Bronchial epithelial cell (primary cell): Measurements from ENCODE around the gene PLXNA1. TPM values are rescaled to one million over a fixed set of nuclear protein-coding genes. Genes with fewer than 3 reads are reported as not detected.
A peak's percentile ranks its signal among the peaks of the same experiment; 100 is the strongest.

Experiments used
- DNase-seq: peaks from one replicate; pipeline ENCODE4 v3.0.0-alpha.2; 2010; ENCODE audit warnings: low read depth
- FAIRE-seq: peaks from 2 replicates; lab custom pipeline; 2011; peaks lifted over from hg19 to GRCh38; lab: Jason Lieb, UNC
- H3K27me3 ChIP-seq: 2 replicates; pipeline ENCODE4 v1.5.1; 2011; ENCODE audit warnings: low read length; ENCODE audit not compliant: control insufficient read depth, insufficient read depth
- H3K36me3 ChIP-seq: 2 replicates; pipeline ENCODE4 v1.5.1; 2011; ENCODE audit warnings: low read length; ENCODE audit not compliant: control insufficient read depth, insufficient read depth
- H3K4me3 ChIP-seq: 2 replicates; pipeline ENCODE4 v1.5.1; 2011; ENCODE audit warnings: mild to moderate bottlenecking, low read depth, low read length, control low read depth
- total RNA-seq: library from RNA; depleted of rRNA; stranded (reverse); fragments of >200 nt; gene quantifications from 2 replicates; pipeline ENCODE4 v1.2.1, GENCODE V29; 2014
- TF ChIP-seq, protein P1 (sequence below): IDR thresholded peaks from 2 replicates; pipeline ENCODE4 v1.5.1; 2011; ENCODE audit warnings: mild to moderate bottlenecking, moderate library complexity, low read length, control low read depth, inconsistent platforms; ENCODE audit not compliant: insufficient read depth, severe bottlenecking

The PLXNA1 gene
- total RNA-seq, 1 donor from 2014 or later = 53.4 TPM

DNA sequence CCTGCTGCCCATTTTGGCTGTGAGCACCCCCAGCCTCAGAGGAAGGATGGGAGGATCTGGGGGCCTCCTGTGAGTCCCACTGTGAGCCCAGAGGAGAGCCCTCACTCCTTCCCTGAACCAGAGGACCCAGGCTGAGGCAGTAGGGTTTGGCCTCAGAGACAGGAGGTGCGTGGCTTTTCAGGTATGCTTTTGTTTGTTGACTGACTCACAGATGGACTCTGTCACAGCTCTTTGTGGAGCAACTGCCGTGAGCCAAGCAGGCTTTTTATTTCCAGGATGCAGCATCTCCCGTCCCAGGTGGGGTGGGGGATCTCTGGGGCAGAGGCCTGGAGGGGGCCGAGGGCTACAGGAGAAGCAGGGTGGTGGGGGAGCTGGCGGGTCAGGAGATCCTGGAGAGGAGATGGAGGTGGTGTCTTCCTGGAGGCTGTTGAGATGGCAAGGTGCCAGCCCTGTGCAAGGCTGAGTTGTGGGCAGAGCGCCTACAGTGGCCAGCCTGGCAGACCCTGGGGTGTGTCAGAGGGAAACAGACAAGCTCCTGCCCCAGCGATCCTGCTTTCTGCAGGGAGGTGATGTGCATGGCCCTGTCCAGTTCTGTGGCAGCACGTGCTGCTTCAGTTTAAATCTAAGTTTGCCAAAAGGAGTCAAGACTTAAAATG is 24.0 kb downstream of the PLXNA1 start:
- DNase-seq (peak; percentile 77), FAIRE-seq (peak; percentile 88)
- H3K36me3 ChIP-seq = peaks cover 47% of the 10 kb centered on the region
- TF ChIP-seq, protein P1, sequence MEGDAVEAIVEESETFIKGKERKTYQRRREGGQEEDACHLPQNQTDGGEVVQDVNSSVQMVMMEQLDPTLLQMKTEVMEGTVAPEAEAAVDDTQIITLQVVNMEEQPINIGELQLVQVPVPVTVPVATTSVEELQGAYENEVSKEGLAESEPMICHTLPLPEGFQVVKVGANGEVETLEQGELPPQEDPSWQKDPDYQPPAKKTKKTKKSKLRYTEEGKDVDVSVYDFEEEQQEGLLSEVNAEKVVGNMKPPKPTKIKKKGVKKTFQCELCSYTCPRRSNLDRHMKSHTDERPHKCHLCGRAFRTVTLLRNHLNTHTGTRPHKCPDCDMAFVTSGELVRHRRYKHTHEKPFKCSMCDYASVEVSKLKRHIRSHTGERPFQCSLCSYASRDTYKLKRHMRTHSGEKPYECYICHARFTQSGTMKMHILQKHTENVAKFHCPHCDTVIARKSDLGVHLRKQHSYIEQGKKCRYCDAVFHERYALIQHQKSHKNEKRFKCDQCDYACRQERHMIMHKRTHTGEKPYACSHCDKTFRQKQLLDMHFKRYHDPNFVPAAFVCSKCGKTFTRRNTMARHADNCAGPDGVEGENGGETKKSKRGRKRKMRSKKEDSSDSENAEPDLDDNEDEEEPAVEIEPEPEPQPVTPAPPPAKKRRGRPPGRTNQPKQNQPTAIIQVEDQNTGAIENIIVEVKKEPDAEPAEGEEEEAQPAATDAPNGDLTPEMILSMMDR = no peak
- no peaks in the 10 kb centered on the region for H3K27me3 ChIP-seq
- no peak overlapping the region for H3K4me3 ChIP-seq

DNA sequence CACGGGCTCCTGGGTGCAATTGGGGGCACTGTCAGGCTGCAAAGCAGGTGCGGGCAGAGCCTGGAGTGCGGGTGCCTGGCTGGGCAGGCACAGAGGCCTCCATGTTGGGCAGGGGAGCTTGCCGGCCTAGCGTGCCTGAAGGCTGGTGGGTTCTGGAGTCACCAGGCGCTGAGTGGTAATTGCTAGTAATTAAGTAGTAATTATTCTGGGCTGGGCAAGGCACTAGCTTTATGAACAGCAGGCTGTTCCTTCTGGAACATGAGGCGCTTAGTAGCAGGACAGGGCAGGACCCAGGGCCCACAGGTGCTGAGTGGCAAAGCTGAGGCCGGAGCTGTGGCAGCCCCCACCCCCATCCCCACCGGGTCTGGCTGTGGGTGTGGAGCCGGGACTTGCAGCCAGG is 25.3 kb downstream of the PLXNA1 start:
- Histone ChIP-seq H3K4me3 (no peak overlapping the region), H3K36me3 (peaks cover 53% of the 10 kb centered on the region), H3K27me3 (no peaks in the 10 kb centered on the region)
- FAIRE-seq = no peak
- TF ChIP-seq, protein P1 = no peak
- no peak for DNase-seq

DNA sequence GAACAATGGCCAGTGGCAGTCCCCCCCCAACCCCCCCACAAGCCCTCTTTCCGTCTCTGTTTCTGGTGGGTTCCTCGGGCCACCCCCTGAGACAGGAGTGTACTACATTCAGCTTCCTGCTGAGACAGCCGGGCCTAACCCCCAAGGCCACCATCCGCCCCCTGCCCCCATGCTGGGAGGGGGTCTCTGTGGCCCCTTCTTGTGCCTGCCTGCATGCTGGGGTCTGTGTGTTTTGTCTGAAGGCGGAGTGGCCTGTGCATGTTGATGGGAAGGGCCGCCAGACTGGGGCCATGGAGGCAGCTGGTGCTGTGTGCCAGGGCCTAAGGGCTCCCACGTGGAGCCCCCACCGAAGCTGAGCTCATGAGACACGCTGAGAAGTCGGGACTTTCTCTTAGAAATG is 26.6 kb downstream of the PLXNA1 start:
- DNase-seq (no peak), FAIRE-seq (no peak)
- TF ChIP-seq, protein P1 = no peak
- Histone ChIP-seq H3K27me3 (no peaks in the 10 kb centered on the region), H3K4me3 (no peak overlapping the region), H3K36me3 (peaks cover 51% of the 10 kb centered on the region)

DNA sequence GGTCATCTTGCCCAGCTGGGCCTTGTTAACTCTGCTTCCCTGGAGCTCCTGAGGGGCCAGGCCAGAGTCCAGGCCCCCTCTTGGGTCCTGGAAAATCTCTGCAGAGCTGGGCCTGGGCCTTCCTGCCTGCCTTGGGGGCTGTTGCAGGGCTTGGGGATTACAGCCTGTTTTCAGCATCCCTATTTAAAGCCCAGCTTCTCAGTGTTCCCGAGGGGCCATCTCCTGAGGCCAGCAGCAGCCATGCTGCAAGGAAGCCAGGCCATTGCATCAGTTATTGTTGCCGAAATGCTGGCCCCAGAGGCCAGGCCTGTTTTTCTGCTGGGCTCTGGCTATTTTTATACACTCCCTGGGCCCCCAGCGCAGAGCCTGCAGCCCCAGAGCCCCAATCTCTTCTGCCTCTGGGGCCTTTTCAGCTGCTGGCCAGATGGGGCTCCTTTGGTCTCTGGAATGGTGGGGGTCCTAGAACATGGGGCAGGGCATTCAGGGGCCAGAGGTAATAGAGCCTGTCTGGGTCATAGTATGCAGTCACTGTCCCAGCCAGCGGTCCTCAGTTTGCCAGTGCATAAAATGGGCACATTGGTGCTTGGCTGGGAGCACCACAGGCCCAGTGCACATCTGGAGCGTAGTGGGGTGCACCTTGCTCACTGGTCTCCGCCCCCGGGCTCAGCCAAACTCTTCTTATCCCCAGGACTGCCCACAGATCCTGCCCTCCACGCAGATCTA is 28.5 kb downstream of the PLXNA1 start:
- DNase-seq (no peak), FAIRE-seq (no peak)
- no peak overlapping the region for H3K4me3 ChIP-seq
- TF ChIP-seq, protein P1 = no peak
- H3K27me3 ChIP-seq = no peaks in the 10 kb centered on the region
- peaks cover 53% of the 10 kb centered on the region for H3K36me3 ChIP-seq

DNA sequence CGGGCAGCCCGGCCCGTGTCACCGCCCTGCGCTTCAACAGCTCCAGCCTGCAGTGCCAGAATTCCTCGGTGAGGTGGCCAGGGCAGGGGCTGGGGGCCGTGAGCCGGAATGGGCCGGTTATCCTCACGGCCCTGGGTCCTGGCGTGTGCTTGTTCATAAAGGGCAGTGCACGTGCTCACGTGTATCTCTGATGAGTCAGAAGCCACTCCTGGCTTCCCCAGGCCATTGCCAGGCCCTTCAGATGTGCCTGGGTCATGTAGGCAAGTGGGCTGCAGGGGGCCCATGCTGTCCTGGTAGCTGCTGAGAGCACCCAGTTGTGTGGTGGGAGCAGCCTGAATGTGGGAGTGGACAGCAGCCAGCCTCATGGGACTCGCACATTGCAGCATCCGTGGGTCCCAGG is 29.2 kb downstream of the PLXNA1 start:
- Histone ChIP-seq H3K4me3 (no peak overlapping the region), H3K27me3 (no peaks in the 10 kb centered on the region), H3K36me3 (peaks cover 56% of the 10 kb centered on the region)
- FAIRE-seq (no peak), DNase-seq (no peak)
- TF ChIP-seq, protein P1 = no peak
